HG02642 (cell line): ENCODE data around the gene SARS1.
"Not testable (repeated sequence)": the region's sequence is repeated elsewhere in the genome, so short reads cannot be mapped to it uniquely, and the experiment has no call there.

Source experiments
- ATAC-seq: cut with Tn5 transposase; IDR thresholded peaks from one replicate; pipeline ENCODE4 v1.9.1; 2021; ENCODE audit warnings: mild to moderate bottlenecking; ENCODE audit not compliant: unreplicated experiment, poor library complexity

The SARS1 gene

DNA sequence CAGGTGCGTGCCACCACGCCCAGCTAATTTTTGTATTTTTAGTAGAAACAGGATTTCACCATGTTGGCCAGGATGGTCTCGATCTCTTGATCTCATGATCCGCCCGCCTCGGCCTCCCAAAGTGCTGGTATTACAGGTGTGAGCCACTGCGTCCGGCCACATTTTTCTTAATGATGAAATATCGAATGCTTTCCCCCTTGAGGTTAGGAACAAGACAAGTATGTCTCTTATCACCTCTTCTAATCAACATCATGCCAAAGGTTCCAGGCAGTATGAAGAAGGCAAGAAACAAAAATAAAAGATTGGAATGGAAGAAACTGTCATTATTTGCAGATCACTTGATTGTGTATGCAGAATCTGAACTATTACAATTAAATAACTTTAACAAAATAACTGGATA is 7.5 kb downstream of the SARS1 start:
- ATAC-seq = not testable (repeated sequence)

DNA sequence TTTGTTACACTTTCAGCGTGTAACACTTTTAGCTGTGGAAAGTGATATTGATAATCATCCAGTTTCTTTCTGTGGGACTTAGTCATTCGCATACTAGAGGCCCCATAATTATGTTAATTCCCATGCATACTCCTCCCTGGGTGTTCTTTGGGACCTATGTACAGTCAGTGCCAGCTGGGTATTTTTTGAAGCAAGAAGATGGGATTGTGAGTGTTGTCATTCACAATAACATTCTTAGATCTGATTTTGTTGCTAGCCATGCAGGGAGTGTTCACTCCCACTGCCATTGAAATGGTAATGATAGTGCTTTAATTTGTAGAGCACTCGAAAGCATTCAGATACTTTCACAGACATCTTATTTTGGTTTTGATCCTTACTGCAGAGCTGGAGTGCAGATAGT is 11.6 kb downstream of the SARS1 start:
- ATAC-seq = no peak

DNA sequence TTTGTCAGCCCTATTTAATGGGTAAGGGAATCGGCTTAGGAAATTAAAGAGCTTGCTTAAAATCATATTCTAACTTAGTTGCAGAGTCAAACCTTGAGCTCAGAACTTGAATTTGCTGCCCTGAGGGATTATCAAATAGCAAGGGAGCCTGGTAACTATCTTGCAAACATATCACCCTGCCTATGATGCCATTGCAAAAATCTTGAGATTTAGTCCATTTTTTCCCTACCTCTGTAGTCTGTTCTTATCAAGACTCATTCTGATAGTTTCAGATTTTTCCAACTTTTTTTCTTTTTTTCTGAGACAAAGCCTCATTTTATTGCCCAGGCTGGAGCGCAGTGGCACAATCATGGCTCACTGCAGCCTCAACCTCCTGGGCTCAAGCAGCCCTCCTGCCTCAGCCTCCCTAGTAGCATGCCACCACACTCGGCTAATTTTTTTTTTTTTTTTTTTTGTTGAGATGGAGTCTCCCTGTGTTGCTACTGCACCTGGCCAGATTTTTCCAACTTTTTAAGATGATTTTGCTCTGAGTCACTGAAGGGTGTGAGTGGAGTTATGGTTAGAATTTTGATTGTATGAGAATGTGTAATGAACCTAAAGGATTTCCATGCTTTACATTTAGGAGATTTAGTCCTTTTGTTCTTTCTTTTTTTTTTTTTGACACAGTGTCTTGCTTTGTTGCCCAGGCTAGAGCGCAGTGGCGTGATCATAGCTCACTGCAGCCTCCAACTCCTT is 12.2 kb downstream of the SARS1 start:
- ATAC-seq = no peak

DNA sequence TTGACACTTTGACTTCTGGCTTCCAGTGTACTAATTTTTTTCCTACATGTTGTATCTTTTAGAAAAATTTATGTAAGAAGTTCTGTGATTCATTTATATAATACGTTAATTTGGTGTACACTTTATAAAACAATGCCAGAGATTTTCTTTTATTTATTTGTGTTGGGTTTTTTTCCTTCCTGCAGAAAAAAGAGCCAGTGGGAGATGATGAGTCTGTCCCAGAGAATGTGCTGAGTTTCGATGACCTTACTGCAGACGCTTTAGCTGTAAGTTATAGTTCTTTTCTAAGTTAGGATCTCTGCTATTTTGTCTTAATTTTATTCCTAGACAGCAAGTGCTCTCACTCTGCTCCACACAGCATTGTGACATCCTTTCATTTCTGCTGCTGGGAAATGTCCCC is 14.4 kb downstream of the SARS1 start:
- no peak for ATAC-seq

DNA sequence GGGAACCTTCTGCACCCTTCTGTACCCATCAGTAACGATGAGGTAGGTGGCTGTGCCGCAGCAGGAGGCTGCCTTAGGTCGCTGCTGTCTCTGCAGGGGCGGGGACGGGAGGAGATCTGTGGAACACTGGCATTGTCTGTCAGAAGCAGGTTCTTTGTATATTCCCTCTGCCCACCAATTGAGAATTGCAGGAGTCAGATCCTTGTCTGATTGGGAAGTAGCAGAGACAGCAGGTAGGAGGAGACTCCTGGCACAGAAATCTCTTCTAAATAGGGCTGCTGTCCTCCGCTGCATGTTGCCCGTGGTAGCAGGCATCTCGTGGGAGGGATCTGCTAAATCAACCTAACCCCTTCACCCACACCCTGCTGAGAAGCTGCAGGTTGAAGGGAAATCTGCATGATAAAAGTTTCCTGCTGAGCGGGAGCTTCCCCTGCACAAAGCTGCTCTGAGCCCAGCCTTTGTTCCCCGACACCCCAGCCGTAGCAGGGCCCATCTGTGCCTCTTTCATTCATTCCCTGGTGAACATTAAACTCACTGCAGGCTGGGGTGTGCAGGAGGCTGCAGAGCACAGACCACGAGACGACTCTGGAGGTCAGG is 15.9 kb downstream of the SARS1 start:
- ATAC-seq = no peak

DNA sequence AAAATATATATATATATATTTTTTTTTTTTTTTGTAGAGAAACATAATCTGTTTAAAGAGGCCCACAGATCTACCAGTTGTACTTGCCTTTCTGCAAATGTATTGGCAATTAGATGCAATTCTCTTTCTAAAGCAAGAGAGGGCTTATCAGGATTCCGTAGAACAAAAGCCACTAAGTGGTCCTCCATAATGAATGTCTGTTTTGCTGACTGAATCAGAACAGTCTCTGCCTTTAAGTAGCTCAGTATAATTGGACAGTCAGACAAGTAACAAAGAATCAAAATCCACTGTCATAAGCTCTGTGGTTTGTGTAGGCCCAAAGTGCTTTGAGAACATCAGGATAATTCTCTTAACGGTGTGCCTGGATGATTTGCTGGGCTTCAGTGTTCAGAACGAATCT is 17.3 kb downstream of the SARS1 start:
- ATAC-seq = no peak

DNA sequence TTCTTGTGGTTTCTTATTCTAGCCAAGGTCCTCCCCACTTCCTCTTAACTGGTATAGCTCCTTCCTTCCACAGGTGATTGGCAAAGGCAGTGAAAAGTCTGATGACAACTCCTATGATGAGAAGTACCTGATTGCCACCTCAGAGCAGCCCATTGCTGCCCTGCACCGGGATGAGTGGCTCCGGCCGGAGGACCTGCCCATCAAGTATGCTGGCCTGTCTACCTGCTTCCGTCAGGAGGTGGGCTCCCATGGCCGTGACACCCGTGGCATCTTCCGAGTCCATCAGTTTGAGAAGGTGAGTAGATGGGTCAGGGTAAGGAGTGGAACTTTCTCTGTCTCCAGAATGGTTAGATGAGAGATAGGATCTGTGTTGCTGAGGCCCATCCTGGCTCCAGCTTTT is 21.4 kb downstream of the SARS1 start:
- no peak for ATAC-seq

DNA sequence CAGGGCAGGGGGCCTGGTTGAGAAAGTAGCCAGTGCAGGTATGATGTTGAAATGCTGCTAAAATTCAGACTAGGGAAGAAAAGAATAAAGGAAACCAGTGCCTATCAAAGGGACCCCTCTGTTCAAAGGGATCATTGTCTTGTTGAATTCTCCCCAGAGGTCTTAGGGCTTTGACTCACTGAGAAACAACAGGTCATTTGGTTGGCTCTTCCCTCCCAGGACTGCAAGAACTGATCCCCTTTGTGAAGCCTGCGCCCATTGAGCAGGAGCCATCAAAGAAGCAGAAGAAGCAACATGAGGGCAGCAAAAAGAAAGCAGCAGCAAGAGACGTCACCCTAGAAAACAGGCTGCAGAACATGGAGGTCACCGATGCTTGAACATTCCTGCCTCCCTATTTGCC is 23.8 kb downstream of the SARS1 start:
- ATAC-seq = no peak

DNA sequence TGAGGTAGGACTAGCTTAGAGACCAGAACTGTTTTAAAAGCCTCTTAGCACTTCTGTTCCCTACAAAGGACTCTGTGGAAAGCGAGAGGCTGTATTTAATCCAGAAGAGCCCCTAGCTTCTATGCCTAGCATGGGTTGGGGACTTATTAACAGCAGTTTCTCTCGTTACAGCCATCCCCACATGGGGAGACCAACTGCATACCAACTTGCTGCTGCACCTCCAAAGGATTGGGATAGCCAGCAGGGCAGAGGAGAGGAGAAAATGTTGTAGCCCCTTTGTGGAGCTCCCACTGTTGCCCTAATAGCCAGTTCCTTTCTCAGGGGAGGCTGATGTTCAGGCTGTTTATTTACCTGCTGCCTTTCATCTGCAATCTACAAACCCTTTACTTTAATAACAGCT is 24.7 kb downstream of the SARS1 start:
- ATAC-seq = no peak

DNA sequence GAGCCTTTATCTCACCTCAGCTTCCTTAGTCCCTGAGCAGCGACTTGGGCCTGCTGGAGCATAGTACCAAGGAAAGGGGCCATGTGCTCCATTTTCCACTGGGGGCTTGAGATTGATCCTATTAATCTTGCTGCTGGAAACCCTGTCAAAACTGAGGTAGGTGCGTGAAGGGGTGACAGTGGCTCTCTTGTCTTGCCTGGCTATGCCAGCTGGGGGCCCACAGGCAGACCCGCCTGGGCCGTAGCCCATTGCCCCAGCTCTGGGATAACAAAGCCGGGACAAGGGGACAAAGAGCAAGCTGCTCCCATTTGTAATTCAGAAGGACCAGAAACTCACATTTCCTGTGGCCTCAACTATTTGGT is 25.3 kb downstream of the SARS1 start:
- no peak for ATAC-seq

DNA sequence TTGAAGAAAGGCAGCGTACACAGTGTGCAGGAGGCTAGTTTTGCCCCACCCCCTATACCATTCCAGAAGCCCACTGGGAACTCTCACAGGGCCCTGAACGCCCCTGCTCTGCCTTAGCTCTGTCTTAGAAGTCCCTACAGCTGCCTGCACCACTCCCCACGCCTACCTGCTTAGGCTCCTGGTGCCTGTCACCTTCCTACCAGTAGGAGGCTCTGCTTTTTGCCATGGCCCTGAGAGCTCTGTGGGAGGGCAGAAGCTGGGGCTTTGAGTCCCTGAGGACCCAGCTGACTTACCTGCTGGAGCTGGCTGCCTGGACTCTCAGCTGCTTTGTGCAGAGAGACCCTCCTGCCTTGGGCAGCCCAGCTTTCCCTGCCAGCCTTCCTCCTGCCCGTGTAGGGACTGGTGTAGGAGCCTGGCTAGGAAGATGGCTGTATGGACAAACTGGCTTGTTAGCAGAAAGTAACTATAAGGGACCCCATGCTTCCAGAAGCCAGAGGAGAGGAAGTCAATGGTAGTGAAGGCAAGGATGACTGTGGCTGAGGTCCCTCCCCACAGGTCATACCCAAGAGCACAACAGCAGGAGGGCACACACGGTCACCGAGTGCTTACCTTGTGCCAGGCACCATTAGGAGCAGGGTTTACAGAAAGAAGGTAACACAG is 25.8 kb downstream of the SARS1 start:
- peak; percentile 66 for ATAC-seq

DNA sequence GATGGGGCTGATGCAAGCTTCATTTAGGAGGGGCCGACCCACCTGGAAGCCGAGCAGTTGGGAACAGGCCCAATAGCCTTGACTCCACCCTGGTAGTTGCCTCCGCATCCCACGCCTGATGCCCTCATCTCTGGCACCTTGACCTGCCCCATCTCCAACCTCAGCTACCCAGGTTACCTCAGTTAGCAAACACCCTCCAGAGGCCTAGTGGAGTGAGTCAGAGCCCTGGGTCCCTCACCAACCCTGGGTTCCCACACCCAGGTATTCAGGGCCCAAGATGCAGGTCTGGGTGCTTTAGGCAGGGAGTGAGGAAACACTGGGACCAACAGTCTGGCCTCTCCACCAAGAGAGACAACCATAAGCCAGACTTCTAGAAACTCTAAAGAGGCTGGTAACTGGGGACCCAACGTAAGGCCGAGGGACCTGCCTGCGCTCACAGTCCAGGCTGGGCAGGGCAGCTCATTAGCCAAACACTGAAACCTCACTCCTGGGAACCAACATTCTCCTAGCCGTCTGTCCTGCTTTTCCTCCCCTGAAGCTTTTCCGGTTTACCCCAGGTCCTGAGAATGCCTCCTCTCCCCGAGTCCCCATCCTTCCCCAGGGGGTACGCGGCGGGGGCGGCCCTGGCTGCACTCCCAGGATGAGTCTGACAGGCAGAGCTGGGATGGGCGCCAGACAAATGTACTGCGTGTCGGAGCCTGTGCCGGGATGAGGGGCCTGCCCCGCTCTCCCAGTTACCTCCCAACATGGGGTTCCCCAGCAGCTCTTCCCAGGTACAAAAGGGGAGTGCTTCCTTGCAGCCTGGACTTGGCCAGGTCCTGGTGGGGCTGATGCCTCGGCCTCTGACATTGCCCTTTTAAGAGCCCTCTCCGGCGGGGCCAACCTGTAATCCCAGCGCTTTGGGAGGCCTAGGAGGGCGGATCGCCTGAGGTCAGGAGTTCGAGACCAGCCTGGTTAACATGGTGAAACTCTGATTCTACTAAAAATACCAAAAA is 26.7 kb downstream of the SARS1 start:
- ATAC-seq = no peak

DNA sequence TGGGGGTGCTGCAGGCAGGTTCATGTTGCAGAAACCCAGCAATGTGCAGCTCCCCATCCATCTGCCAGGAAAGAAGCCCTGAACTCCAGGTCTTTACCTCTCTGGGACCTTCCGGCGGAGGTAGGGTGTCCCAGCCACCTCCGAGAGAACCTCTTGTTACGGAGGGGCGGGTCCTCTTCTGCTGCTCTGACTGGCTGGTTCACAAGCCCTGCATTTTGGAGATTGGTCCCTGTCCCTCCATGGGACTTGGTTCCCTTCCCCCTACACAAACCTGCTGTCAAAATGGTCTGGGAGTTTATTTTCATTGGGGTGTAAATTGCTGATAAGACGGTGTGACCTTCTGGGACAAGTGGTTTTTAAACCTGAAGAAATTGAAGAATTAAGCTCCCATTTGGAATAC is 27.6 kb downstream of the SARS1 start:
- ATAC-seq = no peak

DNA sequence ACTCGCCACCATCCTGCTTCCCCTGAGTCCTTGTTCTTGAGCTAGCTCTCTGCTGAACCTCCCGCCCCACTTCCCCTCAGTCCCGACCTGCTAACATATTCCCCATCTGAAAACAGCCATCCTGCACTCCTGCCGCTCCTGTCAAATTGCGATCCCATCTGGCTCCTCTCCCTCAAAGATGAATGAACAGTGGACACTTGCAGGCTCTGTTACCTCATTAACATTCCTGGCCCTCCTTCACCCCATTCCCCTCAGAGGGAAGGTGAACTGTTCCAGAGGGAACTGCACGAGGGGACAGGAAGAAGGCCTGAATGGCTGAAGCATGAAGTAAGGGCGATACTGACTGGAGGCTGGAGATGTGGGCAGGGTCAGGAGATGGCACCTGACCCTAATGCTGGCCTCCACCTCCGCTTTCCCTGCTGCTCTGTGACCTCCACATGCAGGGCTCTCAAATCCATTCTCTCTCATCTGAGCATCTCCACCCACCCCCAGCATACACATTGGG is 28.2 kb downstream of the SARS1 start:
- no peak for ATAC-seq

DNA sequence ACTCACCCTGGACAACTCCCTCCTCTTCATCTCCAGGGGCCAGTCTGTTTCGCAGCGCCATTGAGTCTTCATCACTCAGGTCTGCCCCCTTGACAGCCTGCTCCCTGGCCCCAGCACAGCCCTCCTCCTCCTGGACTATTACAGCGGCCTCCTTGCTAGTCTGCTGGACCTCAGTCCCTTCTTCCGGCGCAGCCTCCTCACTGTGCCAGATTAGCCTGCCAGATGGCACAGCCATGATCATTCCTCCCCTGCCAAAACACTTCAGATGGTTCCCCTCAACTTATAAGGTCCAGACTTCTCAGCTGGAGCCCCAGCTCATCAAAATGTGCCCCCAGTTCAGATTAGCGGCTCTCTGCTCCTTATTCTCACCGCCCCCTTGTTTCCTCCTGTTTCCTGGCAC is 28.7 kb downstream of the SARS1 start:
- ATAC-seq = no peak

DNA sequence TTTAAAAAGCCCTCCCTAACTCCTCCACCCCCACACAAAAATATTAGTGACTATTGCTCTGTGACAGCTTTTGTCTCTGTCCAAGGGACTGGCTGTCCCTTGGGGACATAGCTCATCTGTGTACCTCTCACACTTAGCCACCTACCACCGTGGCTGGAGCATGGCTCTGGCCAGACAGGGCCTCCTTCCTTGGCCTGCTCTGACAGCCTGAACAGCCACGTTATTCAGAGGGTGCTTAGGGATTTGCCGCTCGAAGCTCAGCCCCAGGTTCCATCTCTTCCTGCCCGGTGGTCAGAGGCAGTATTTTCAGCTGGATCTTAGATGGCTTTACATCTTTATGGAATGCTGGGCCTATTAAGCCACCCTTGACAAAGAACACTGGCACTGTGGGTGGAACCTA is 29.5 kb downstream of the SARS1 start:
- ATAC-seq = no peak

DNA sequence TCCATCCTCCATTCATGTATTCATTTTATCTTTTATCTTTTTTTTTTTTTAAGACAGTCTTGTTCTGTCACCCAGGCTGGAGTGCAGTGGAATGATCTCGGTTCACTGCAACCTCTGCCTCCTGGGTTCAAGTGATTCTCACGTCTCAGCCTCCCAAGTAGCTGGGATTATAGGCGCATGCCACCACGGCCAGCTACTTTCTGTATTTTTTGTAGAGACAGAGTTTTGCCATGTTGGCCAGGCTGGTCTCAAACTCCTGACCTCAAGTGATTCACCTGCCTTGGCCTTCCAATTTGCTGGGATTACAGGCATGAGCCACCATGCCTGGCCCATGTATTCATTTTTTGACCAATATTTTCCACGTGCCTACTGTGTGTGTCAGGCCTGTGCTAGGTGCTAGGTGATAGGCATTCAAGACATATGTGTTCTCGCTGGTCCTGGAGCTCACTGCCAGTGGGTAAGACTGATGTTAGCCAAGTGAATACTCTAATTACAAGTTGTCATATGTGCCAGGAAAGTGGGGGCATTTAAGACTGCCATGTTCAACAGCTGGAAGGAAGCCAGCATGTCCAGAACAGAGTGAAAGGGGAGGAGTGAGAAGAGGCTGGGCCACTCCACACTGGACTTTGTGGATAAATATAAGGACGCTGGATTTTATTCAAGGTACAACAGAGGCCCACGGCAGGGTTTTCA is 30.3 kb downstream of the SARS1 start:
- ATAC-seq = no peak

DNA sequence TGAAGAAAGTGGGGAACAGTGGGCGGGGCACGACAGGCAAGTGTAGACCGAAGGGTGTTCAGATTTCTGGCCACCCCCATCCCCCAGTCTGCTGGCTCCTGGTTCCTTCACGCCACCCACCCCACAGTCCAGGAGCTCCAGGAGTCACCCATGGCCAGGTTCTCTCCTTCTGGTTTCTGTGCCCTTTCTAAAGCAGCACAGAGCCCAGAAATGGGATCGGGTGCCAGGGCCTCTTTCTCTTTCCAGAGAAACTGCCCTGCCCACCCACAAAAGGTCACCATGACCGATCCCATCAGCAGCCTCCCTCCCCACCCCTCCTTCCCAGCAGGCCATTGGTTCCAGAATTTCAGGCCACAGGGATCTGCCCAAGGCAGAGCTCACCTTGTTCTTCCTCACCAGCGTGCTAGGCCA is 32.4 kb downstream of the SARS1 start:
- ATAC-seq = no peak

DNA sequence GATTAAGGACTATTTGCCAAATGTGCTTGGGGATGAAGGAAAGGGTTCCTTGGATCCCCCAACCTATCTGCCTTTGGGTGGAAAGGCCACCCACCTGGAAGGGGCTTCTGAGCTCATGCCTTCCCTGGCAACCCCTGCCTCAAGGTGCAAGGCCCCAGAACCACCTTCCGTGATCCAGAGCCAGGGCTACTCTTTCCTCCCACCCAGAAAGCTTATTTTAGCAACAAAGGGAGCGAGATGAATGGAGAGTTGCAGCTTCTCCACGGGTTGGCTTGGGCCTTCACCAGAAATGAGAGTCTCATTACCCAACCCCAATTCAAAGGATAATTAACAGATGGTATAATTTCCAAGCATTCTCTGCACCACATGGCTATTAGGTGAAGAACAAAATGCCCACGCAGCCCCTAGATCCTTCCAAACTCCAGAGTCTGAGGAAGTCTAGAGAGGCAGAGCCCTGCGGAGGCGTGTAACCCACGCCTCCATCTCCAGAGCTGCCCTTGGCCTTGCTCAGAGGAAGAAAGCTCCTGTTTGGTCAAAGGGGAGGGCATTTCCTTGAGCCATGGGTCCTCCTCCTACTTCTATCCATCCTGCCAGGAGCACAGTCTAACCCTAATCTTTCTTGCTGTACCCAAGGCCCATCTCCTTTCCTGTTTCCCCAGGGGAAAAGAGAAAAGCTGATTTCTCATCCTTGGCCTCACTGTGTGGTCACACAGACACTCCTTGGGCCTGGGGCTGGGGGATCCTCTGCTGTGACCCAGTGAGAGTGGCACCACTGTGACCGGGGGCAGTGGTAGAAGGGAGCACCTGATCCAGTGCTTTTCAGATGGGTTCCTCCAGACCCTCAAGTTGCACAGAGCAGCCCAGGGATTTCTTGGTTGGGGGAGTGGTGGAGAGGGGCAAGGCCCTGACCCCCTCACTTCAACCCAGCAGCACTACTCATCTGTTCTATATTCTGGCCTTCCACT is 34.0 kb downstream of the SARS1 start:
- ATAC-seq = no peak
